Stomach (tissue), 4 donors: ENCODE measurements around the gene NUP93.

Experiments used
- EP300 ChIP-seq: sonication (generic); formaldehyde crosslinking; IDR thresholded peaks from one replicate; pipeline ENCODE4 v1.6.1; 2017; ENCODE audit warnings: antibody characterized with exemption
- POLR2A ChIP-seq, 4 donors: fragments of 450-650 bp; IDR thresholded peaks; one replicate each; pipeline ENCODE4 v1.6.1; 2016; ENCODE audit warnings: antibody characterized with exemption in 4 of 4, control low read depth in 2 of 4, mild to moderate bottlenecking in 1 of 4, moderate library complexity in 1 of 4
- TF ChIP-seq, protein P1 (sequence below), 7 experiments: fragments of 450-650 bp in 4 of 7; fragments of 200-600 bp in 3 of 7; sonication (generic) in 3 of 7; IDR thresholded peaks; one replicate each; pipeline ENCODE4 v1.5.1; 2016 to 2019; ENCODE audit warnings: antibody characterized with exemption in 7 of 7, control low read depth in 2 of 7, mild to moderate bottlenecking in 1 of 7

DNA sequence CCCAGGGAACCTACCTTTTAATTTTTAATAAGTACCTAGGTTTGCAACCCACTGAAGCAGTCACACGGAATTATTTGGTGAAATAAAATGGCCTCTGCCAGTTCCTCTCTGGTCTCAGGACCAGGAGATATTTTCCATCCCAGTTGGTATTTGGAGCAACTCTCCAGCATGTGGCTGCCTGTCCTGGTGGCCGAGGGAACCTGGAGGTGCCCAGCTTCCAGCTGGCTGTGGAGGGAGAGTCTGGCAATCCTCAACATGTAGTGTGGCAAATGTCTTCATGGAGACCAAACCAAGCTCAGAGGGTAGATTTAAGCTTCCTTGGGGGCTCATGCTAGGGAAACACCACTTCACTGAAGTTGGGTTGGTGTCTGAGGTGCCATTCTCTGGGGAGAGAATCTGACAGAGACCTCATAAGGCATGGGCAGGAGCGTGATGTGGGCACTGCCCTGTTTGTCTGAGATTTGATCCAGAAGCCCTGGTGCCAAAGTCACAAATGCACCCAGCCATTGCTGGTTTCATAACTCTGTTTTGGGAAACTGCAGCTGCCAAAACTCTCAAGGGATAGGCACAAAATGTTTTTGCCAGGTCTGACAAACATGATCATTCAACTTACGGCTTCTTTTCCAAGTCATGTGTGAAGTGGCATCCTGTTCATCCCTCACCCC, 44.9 kb upstream of the NUP93 start:
- TF ChIP-seq, protein P1, sequence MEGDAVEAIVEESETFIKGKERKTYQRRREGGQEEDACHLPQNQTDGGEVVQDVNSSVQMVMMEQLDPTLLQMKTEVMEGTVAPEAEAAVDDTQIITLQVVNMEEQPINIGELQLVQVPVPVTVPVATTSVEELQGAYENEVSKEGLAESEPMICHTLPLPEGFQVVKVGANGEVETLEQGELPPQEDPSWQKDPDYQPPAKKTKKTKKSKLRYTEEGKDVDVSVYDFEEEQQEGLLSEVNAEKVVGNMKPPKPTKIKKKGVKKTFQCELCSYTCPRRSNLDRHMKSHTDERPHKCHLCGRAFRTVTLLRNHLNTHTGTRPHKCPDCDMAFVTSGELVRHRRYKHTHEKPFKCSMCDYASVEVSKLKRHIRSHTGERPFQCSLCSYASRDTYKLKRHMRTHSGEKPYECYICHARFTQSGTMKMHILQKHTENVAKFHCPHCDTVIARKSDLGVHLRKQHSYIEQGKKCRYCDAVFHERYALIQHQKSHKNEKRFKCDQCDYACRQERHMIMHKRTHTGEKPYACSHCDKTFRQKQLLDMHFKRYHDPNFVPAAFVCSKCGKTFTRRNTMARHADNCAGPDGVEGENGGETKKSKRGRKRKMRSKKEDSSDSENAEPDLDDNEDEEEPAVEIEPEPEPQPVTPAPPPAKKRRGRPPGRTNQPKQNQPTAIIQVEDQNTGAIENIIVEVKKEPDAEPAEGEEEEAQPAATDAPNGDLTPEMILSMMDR (IDR thresholded peaks at IDR 0.05) = no peak
- TF ChIP-seq EP300 = no peak
- TF ChIP-seq POLR2A (IDR thresholded peaks at IDR 0.05) = no peak
